GM19043 (cell line): ENCODE results near the gene CDK8.

Experiments used
- ATAC-seq: cut with Tn5 transposase; IDR thresholded peaks from one replicate; pipeline ENCODE4 v1.9.1; 2021; ENCODE audit warnings: low read depth; ENCODE audit not compliant: unreplicated experiment

The CDK8 gene

DNA sequence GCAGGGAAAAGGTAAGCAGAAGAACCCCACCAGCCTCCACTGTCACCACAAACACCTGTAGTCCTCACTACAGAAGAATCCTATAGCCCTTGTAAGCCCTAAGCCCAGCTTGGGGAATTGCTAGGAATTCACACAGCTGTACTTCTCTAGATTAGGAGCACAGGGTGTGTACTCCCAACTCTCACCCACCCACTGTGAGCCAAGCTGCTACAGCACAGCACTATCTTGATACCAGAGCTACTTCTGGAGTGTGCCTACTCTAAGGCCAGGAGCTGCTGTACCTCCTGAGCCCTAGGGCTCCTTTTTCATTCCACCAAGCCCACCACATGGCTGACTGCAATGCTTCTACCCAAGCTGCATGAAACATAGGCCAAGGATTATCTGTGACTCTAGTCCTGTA, 181.2 kb downstream of the CDK8 start:
- ATAC-seq: no peak

- no peak for ATAC-seq
These were observed 181.7 kb downstream of the CDK8 start for GRCh38 chr13:26435646-26436045.

GRCh38 chr13:26436914-26437313, 183.0 kb downstream of the CDK8 start:
- ATAC-seq: no peak

DNA sequence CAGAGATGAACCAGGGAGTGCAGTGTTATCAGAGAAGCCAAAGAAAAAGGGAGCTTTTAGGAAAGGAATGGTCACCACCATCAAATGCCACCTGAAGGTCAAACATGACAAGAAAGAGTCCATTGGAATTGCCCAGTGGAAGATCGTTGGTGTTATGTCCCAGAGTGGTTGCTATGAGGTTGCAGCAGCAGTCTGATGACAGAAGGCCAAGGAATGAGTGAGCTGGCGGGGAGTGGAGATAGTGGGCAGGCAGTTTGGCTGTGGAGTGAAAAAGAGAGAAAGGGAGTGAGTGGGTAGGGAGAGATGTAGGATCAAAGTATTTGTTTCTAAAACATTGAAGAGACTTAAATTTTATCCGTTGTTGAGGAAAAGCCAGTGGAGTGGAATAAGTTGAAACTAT, 186.2 kb downstream of the CDK8 start:
- ATAC-seq: no peak

DNA sequence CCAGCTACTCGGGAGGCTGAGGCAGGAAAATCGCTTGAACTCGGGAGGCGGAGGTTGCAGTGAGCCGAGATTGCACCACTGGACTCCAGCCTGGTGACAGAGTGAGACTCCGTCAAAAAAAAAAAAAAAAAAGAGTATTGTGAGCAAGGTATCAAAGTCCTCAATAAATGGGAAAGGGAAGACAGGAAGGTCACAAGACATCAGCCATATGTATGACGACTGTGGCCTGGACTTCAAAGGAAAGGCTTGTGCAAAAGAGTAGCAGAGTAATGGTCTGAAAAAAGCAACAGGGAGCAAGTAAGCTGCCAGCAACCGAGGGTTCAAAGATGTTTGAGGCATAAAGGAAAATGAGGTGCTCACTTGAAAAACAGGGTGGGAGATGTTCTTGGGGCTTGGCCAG, 187.5 kb downstream of the CDK8 start:
- ATAC-seq: no peak

DNA sequence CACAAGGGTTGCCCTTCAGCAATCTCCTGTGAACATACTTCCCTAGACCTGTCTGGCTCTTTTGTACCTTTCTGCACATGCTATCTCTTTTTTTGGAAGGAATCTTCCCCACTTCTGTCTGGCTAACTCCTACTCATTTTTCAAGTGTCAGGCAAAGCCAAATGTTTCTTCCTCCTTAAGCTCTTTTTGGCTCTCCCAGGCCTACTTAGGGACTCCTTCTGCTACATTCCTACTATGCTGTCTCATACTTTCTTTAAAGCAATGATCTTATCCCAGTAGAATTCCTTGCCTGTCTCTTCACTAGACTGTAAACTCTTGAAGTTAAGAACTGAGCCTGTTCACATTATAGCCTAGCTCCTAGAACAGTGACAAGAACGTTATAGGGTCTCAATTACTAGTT, 188.6 kb downstream of the CDK8 start:
- ATAC-seq: no peak

GRCh38 chr13:26445092-26445491, 191.2 kb downstream of the CDK8 start:
- no peak for ATAC-seq

GRCh38 chr13:26446751-26447150, 192.8 kb downstream of the CDK8 start:
- no peak for ATAC-seq

GRCh38 chr13:26448032-26448431, 194.1 kb downstream of the CDK8 start:
- no peak for ATAC-seq

- ATAC-seq: no peak
These were observed 195.3 kb downstream of the CDK8 start for GRCh38 chr13:26449063-26449848.
